GM12874 (cell line): Measurements from ENCODE around the gene MARCHF7.

ENCODE experiments used
- TF ChIP-seq, protein P1 (sequence below): IDR thresholded peaks from 2 replicates; pipeline ENCODE4 v1.5.1; 2011; ENCODE audit warnings: low read depth, mild to moderate bottlenecking, control low read depth, low read length, moderate library complexity; ENCODE audit not compliant: insufficient read depth

MARCHF7 gene

DNA sequence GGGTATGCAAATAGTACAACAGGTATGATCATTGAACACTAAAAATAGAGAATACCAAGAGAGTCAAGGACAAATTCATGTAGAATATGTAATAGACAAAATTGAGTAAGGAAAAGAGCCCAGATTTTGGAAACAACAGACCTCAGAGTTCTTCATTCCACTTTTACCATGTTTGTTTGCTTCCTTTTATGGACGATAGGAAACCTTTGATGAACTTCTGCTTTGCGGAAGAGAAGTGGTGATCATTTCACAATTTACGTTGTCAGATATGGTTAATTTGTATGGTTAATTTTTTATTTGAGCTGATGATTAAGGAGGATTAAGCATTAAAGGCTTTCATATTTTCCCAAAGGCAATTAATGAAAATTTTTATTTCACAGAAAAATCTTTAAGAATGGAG lies 16.3 kb downstream of the MARCHF7 start:
- TF ChIP-seq, protein P1, sequence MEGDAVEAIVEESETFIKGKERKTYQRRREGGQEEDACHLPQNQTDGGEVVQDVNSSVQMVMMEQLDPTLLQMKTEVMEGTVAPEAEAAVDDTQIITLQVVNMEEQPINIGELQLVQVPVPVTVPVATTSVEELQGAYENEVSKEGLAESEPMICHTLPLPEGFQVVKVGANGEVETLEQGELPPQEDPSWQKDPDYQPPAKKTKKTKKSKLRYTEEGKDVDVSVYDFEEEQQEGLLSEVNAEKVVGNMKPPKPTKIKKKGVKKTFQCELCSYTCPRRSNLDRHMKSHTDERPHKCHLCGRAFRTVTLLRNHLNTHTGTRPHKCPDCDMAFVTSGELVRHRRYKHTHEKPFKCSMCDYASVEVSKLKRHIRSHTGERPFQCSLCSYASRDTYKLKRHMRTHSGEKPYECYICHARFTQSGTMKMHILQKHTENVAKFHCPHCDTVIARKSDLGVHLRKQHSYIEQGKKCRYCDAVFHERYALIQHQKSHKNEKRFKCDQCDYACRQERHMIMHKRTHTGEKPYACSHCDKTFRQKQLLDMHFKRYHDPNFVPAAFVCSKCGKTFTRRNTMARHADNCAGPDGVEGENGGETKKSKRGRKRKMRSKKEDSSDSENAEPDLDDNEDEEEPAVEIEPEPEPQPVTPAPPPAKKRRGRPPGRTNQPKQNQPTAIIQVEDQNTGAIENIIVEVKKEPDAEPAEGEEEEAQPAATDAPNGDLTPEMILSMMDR = no peak

DNA sequence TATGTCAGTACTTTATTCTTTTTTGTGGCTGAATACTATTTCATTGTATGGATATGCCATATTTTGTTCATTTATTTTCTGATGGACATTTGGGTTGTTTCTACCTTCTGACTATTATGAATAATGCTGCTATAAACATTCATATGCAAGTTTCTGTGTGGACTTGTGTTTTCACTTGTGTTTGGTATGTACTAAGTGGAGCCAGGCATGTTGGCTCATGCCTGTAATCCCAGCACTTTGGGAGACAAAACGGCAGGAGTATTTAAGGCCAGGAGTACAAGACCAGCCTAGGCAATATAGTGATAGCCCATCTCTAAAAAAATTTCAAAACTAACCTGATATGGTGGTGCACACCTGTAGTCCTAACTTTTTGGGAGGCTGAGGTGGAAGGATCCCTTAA lies 23.3 kb downstream of the MARCHF7 start:
- TF ChIP-seq, protein P1 = no peak

DNA sequence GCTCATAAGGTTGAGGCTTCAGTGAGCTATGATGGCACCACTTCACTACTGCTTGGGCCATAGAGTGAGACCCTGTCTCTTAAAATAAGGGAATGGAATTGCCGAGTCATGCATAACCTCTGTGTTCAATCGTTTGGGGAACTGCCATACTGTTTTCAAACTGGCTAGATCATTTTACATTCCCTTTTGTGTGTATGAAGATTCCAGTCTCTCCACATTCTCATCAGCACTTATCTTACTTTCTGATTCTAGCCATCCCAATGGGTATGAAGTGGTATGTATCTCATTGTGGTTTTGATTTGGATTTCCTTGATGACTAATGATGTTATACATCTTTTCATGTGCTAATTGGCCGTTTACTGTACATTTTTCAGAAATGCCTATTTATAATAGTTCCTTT lies 23.7 kb downstream of the MARCHF7 start:
- TF ChIP-seq, protein P1 = no peak

DNA sequence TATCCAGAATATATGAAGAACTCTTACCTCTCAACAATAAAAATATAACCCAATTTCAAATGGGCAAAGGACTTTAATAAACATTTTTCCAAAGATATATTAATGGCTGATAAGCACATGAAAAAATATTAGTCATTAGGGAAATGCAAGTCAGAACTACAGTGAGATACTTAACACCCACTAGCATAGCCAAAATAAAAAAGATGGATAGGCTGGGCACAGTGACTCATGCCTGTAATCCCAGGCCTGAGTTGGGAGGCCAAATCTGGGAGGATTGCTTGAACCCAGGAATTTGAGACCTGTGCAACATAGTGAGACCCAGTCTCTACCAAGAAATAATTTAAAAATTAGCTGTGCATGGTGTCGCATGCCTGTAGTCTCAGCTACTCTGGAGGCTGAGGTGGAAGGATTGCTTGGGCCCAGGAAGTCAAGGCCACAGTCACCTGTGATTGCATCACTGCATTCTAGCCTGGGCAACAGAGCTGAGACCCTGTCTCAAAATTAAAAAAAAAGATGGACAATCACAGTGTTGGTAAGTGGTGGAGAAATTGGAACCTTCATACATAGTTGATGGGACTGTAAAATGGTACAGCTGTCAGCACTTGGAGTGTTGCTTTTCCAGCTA lies 25.1 kb downstream of the MARCHF7 start:
- TF ChIP-seq, protein P1 = no peak

DNA sequence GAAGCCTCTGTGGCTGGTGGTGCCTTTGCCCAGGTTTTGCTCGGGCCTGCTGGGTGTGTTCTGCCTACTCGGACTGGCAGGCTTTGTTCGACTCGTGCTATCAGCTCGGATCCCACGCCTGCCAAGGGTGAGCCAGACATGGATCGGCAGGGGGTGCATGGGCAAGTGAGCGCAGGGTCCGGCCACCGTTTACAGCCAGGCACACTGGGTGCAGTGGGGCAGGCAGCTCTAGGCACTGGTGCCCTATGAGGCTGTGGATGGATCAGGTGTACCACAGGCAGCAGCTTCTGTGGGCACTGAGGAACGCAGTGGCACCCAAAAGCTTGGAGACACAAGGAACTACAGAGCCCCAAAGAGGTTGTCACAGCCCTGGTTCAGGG lies 25.6 kb downstream of the MARCHF7 start:
- TF ChIP-seq, protein P1 = no peak

DNA sequence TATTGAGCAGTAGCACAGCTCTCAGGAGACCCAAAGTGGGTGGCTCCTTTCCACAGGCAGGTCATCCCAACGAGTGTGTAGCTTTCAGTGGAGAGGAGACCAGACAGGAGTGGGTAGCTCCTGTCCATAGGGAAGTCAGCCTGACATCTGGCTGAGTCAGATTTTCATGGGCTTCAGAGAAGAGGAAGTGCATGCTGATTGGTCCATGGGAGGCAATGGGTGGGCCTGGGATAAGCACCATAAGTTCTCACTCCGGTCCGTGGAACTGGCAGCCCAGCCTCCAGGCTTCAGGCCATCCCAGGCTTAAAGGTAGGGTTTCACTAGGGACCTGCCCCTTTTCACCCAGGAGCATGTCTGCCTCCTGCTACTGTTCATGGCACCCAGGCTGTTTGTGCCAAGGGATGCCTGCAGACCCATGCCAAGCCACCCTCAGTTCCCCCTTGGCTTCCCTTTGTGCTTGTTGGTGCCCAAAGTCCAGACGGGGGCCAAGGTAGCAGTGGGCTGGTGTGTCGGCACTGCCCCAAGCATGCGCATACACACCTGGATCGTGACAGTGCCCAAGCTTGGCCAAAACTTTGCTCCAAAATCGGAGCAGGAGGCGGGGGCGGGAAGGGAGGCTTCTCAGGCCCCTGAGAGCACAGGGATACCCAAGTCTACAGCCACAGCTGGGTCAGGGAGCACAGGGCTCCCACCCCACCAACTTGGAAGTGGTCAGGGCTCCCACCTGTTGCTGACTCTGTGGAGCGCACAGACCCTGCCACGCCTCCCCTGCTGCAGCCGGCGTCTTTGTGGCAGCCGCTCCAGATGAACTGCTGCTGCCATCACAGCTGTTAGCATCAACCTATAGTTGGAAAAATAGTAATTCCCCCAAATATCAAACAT lies 26.4 kb downstream of the MARCHF7 start:
- TF ChIP-seq, protein P1 = no peak

DNA sequence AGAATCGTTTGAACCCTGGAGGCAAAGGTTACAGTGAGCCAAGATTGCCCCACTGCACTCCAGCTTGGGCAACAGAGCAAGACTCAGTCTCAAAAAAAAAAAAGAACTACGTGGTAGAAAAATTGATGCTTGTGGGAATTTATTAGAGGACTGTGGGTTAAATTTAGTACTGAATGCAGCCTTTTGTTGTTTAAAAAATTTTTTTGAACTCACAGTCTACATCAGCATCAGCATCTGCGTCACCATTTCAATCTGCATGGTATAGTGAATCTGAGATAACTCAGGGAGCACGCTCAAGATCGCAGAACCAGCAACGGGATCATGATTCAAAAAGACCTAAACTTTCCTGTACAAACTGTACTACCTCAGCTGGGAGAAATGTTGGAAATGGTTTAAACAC lies 30.5 kb downstream of the MARCHF7 start:
- TF ChIP-seq, protein P1 = no peak
